HG03378 (cell line): Measurements from ENCODE around the gene KANK4.

Experiments
- ATAC-seq: cut with Tn5 transposase; IDR thresholded peaks from one replicate; pipeline ENCODE4 v1.9.1; 2021; ENCODE audit warnings: mild to moderate bottlenecking, moderate library complexity; ENCODE audit not compliant: unreplicated experiment

KANK4 gene

GRCh38 chr1:62212411-62212810, 106.8 kb downstream of the KANK4 start:
- ATAC-seq, result no peak

DNA sequence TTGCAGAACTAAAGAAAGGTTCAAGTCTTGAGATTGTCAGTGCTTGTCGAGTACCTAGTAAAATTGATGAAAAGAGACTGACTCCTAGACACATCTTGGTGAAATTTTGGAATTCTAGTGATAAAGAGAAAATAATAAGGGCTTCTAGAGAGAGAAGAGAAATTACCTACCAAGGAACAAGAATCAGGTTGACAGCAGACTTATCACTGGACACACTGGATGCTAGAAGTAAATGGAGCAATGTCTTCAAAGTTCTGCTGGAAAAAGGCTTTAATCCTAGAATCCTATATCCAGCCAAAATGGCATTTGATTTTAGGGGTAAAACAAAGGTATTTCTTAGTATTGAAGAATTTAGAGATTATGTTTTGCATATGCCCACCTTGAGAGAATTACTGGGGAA, 108.3 kb downstream of the KANK4 start:
- no peak for ATAC-seq

DNA sequence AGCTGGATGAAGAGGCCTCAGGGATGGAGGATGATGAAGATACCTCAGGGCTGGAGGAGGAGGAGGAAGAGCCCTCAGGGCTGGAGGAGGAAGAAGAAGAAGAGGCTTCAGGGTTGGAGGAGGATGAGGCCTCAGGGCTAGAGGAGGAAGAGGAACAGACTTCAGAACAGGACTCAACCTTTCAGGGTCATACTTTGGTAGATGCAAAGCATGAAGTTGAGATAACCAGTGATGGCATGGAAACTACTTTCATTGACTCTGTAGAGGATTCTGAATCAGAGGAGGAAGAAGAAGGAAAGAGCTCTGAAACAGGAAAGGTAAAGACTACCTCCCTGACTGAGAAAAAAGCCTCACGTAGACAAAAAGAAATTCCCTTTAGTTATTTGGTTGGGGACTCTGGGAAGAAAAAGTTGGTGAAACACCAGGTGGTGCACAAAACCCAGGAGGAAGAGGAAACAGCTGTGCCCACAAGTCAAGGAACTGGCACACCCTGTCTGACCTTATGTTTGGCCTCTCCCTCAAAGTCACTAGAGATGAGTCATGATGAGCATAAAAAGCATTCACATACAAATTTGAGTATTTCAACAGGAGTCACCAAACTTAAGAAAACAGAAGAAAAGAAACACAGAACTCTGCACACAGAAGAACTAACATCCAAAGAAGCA, 109.2 kb downstream of the KANK4 start:
- ATAC-seq, result no peak

- ATAC-seq, result no peak
These were observed 110.3 kb downstream of the KANK4 start for GRCh38 chr1:62208970-62209369.

- no peak for ATAC-seq
These were observed 111.1 kb downstream of the KANK4 start for GRCh38 chr1:62208087-62208486.

GRCh38 chr1:62207187-62207586, 112.0 kb downstream of the KANK4 start:
- ATAC-seq, result no peak

- ATAC-seq, result no peak
These were observed 120.5 kb downstream of the KANK4 start for GRCh38 chr1:62198781-62199125.

DNA sequence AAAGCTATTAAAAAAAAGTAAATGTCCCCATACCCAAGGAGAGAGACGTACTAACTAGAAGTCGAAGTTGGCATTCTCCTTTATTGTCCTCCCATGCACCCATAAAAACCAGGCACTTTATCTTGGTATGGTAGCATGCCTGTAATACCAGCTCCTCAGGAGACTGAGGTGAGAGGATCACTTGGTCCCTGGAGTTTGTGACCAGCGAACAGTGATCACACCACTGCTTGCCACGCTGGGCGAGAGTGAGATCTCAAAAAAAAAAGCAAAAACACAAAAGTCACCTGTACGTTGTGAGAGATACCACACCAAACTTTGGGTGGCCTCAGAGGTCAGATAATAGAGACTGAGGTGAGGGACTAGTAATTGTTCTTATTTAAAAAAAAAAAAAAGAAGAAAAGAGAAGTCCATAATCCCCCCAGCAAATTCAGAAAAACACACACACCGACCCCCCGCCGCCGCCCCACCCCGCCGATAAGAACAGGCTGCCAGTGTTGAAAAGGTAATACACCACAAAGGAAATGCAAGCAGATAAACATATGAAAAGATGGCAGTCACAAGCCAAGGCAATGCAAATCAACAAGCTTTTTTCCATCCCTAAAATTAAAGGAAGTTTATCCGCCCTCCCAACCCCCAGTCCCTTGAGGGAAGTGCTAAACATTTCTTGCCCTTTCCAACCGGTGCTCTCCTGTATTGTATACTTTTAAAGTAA, 121.0 kb downstream of the KANK4 start:
- ATAC-seq, result no peak

DNA sequence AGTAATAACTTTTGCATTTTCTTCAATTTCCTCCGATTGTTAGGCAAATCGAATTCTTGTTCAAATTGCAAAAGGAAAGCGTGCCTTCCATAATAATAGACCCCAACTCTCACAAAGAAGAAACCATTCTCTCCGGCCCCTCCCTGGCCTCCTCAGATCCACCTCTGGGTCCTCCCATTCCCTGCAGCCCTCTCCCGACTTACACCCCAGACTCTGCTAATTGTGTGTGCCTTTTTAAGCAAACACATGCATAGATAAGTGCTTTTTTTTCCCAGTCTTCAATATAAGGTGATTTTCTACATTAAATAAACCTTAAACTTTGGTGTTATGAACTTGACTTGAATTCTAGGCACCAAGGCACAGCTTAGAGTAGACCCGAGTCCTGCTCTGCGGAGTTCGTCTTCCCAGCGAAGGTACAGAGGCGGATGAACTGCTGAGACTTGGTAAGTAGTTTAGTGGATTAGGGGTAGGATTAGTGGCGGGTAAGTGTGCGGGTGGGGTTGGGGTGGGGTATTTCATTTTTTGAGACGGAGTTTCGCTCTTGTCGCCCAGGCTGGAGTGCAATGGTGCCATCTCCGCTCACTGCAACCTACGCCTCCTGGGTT, 123.0 kb downstream of the KANK4 start:
- ATAC-seq, result no peak

GRCh38 chr1:62194651-62195544, 124.3 kb downstream of the KANK4 start, which contains the start of gene L1TD1:
Gene L1TD1 (plus strand): TSS chr1:62194849. CDS start chr1:62206629, 11,780 bp downstream.
- no peak for ATAC-seq

GRCh38 chr1:62188111-62188510, 131.1 kb downstream of the KANK4 start:
- no peak for ATAC-seq

DNA sequence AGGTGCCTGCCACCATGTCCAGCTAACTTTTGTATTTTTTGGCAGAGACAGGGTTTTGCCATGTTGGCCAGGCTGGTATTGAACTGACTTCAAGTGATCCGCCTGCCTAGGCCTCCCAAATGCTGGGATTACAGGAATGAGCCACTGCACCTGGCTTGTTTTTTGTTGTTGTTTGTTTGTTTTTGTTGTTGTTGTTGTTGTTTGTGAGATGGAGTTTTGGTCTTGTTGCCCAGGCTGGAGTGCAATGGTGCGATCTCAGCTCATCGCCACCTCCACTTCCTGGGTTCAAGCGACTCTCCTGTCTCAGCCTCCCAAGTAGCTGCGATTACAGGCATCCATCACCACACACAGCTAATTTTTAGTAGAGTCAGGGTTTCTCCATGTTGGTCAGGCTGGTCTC, 131.7 kb downstream of the KANK4 start:
- no peak for ATAC-seq
